Osteocyte (in vitro differentiated cells): ENCODE results near the gene LAD1. TPM values are rescaled to one million over a fixed set of nuclear protein-coding genes. Genes with fewer than 3 reads are reported as not detected.
A peak's percentile ranks its signal among the peaks of the same experiment; 100 is the strongest.

Source experiments
- DNase-seq: peaks from one replicate; pipeline ENCODE4 v3.0.0; 2021; ENCODE audit warnings: mixed read lengths; ENCODE audit not compliant: unreplicated experiment; ENCODE audit errors: extremely low spot score
- H3K27ac Mint-ChIP-seq: one replicate; pipeline ENCODE4 v1.8.0; 2021; ENCODE audit warnings: mild to moderate bottlenecking, mixed read lengths; ENCODE audit not compliant: unreplicated experiment
- H3K27me3 Mint-ChIP-seq: one replicate; pipeline ENCODE4 v1.8.0; 2021; ENCODE audit warnings: mixed read lengths; ENCODE audit not compliant: unreplicated experiment
- H3K36me3 Mint-ChIP-seq: one replicate; pipeline ENCODE4 v1.8.0; 2021; ENCODE audit warnings: mixed read lengths; ENCODE audit not compliant: unreplicated experiment
- H3K4me1 Mint-ChIP-seq: one replicate; pipeline ENCODE4 v1.8.0; 2021; ENCODE audit warnings: mixed read lengths; ENCODE audit not compliant: unreplicated experiment
- H3K4me3 Mint-ChIP-seq: one replicate; pipeline ENCODE4 v1.8.0; 2021; ENCODE audit warnings: mild to moderate bottlenecking, moderate library complexity, mixed read lengths; ENCODE audit not compliant: unreplicated experiment
- H3K9me3 Mint-ChIP-seq: one replicate; pipeline ENCODE4 v1.8.0; 2021; ENCODE audit warnings: mixed read lengths; ENCODE audit not compliant: unreplicated experiment
- CTCF ChIP-seq: fragments of 200-600 bp; sonication (generic); IDR thresholded peaks from 2 replicates; pipeline ENCODE4 v1.5.0; 2021; ENCODE audit warnings: antibody characterized with exemption, mild to moderate bottlenecking, moderate library complexity
- total RNA-seq: library from RNA; stranded (reverse); gene quantifications from 2 replicates; pipeline ENCODE4 v1.2.1, GENCODE V29; 2021

LAD1 gene
- total RNA-seq, 1 donor from 2014 or later: 0.16 TPM

GRCh38 chr1:201361652-201362504 is 37.2 kb downstream of the LAD1 start:
- Mint-ChIP-seq H3K4me1 (no peaks in the 10 kb centered on the region), H3K27ac (no peak overlapping the region), H3K36me3 (no peaks in the 10 kb centered on the region), H3K4me3 (no peak overlapping the region), H3K9me3 (no peaks in the 10 kb centered on the region), H3K27me3 (peaks cover 25% of the 10 kb centered on the region)
- peak; percentile 93 for TF ChIP-seq CTCF
- no peak for DNase-seq

GRCh38 chr1:201360901-201361651 is 38.0 kb downstream of the LAD1 start:
- no peak overlapping the region for H3K4me3 Mint-ChIP-seq

GRCh38 chr1:201360486-201360885 is 38.6 kb downstream of the LAD1 start:
- Mint-ChIP-seq H3K27ac (no peak overlapping the region), H3K4me1 (no peaks in the 10 kb centered on the region), H3K27me3 (peaks cover 26% of the 10 kb centered on the region), H3K4me3 (no peak overlapping the region), H3K9me3 (no peaks in the 10 kb centered on the region), H3K36me3 (no peaks in the 10 kb centered on the region)
- no peak for DNase-seq
- TF ChIP-seq CTCF: no peak

More at GRCh38 chr1:201360901-201361651, 38.0 kb downstream of the LAD1 start:
- Mint-ChIP-seq H3K27me3 (peaks cover 23% of the 10 kb centered on the region), H3K36me3 (no peaks in the 10 kb centered on the region), H3K27ac (no peak overlapping the region), H3K9me3 (no peaks in the 10 kb centered on the region), H3K4me1 (no peaks in the 10 kb centered on the region)
- TF ChIP-seq CTCF: no peak
- DNase-seq: no peak

- Mint-ChIP-seq H3K27me3 (peaks cover 30% of the 10 kb centered on the region), H3K36me3 (no peaks in the 10 kb centered on the region), H3K27ac (no peak overlapping the region), H3K4me3 (no peak overlapping the region), H3K4me1 (no peaks in the 10 kb centered on the region), H3K9me3 (no peaks in the 10 kb centered on the region)
- DNase-seq: no peak
- TF ChIP-seq CTCF: no peak
Measured at GRCh38 chr1:201359873-201360210, 39.3 kb downstream of the LAD1 start.
